Astrocyte (in vitro differentiated cells and primary cell): ENCODE data around the gene NYNRIN. TPM values are rescaled to one million over a fixed set of nuclear protein-coding genes. Genes with fewer than 3 reads are reported as not detected.

Experiments used
- DNase-seq: peaks from one replicate; pipeline ENCODE4 v3.0.0-alpha.2; 2010; ENCODE audit warnings: low read depth
- FAIRE-seq: peaks from 2 replicates; lab custom pipeline; 2011; peaks lifted over from hg19 to GRCh38; lab: Jason Lieb, UNC
- H2AFZ ChIP-seq: 2 replicates; pipeline ENCODE4 v1.6.0; 2012; ENCODE audit warnings: low read depth, low read length, inconsistent platforms
- H3K27ac ChIP-seq: 2 replicates; pipeline ENCODE4 v1.5.1; 2011; ENCODE audit warnings: low read depth, low read length, inconsistent platforms
- H3K27me3 ChIP-seq: 2 replicates; pipeline ENCODE4 v1.6.0; 2011; ENCODE audit warnings: low read length, inconsistent platforms; ENCODE audit not compliant: insufficient read depth
- H3K36me3 ChIP-seq: 2 replicates; pipeline ENCODE4 v1.5.1; 2011; ENCODE audit warnings: low read length, inconsistent platforms; ENCODE audit not compliant: insufficient read depth
- H3K4me1 ChIP-seq: 2 replicates; pipeline ENCODE4 v1.5.1; 2011; ENCODE audit warnings: low read length, inconsistent platforms; ENCODE audit not compliant: insufficient read depth
- H3K4me2 ChIP-seq: 2 replicates; pipeline ENCODE4 v1.6.0; 2012; ENCODE audit warnings: low read length, inconsistent platforms
- H3K4me3 ChIP-seq: 2 replicates; pipeline ENCODE4 v1.5.1; 2011; ENCODE audit warnings: low read depth, mild to moderate bottlenecking, low read length, inconsistent platforms; ENCODE audit not compliant: insufficient read depth
- H3K79me2 ChIP-seq: 2 replicates; pipeline ENCODE4 v1.6.0; 2012; ENCODE audit warnings: mild to moderate bottlenecking, low read length, inconsistent platforms; ENCODE audit not compliant: insufficient read depth
- H3K9ac ChIP-seq: 2 replicates; pipeline ENCODE4 v1.6.0; 2012; ENCODE audit warnings: mild to moderate bottlenecking, low read length, inconsistent platforms
- H3K9me3 ChIP-seq: 2 replicates; pipeline ENCODE4 v1.5.1; 2012; ENCODE audit warnings: low read depth, mild to moderate bottlenecking, low read length, inconsistent platforms; ENCODE audit not compliant: insufficient read depth
- H4K20me1 ChIP-seq: 2 replicates; pipeline ENCODE4 v1.6.0; 2012; ENCODE audit warnings: low read length, inconsistent platforms; ENCODE audit not compliant: insufficient read depth
- H3K27ac Mint-ChIP-seq: one replicate; pipeline ENCODE4 v1.8.0; 2021; ENCODE audit warnings: mild to moderate bottlenecking, mixed read lengths; ENCODE audit not compliant: unreplicated experiment
- H3K27me3 Mint-ChIP-seq: one replicate; pipeline ENCODE4 v1.8.0; 2021; ENCODE audit warnings: low read depth, mixed read lengths; ENCODE audit not compliant: unreplicated experiment
- H3K36me3 Mint-ChIP-seq: one replicate; pipeline ENCODE4 v1.8.0; 2021; ENCODE audit warnings: low read depth, mixed read lengths; ENCODE audit not compliant: unreplicated experiment
- H3K4me1 Mint-ChIP-seq: one replicate; pipeline ENCODE4 v1.8.0; 2021; ENCODE audit warnings: low read depth, mixed read lengths; ENCODE audit not compliant: unreplicated experiment
- H3K4me3 Mint-ChIP-seq: one replicate; pipeline ENCODE4 v1.8.0; 2021; ENCODE audit warnings: mild to moderate bottlenecking, moderate library complexity, mixed read lengths; ENCODE audit not compliant: unreplicated experiment
- H3K9me3 Mint-ChIP-seq: one replicate; pipeline ENCODE4 v1.8.0; 2021; ENCODE audit warnings: mild to moderate bottlenecking, mixed read lengths; ENCODE audit not compliant: unreplicated experiment
- EZH2 ChIP-seq: IDR thresholded peaks from 2 replicates; pipeline ENCODE4 v1.6.1; 2012; ENCODE audit warnings: mild to moderate bottlenecking, low read length, inconsistent platforms; ENCODE audit not compliant: insufficient read depth
- total RNA-seq: library from RNA; stranded (reverse); gene quantifications from 2 replicates; pipeline ENCODE4 v1.2.1, GENCODE V29; 2021
- TF ChIP-seq, protein P1 (sequence below): IDR thresholded peaks from 2 replicates; pipeline ENCODE4 v1.5.1; 2011; ENCODE audit warnings: low read depth, mild to moderate bottlenecking, inconsistent platforms, low read length, moderate library complexity; ENCODE audit not compliant: insufficient read depth

Gene NYNRIN
- total RNA-seq, 1 donor from 2014 or later = 25.4 TPM

DNA sequence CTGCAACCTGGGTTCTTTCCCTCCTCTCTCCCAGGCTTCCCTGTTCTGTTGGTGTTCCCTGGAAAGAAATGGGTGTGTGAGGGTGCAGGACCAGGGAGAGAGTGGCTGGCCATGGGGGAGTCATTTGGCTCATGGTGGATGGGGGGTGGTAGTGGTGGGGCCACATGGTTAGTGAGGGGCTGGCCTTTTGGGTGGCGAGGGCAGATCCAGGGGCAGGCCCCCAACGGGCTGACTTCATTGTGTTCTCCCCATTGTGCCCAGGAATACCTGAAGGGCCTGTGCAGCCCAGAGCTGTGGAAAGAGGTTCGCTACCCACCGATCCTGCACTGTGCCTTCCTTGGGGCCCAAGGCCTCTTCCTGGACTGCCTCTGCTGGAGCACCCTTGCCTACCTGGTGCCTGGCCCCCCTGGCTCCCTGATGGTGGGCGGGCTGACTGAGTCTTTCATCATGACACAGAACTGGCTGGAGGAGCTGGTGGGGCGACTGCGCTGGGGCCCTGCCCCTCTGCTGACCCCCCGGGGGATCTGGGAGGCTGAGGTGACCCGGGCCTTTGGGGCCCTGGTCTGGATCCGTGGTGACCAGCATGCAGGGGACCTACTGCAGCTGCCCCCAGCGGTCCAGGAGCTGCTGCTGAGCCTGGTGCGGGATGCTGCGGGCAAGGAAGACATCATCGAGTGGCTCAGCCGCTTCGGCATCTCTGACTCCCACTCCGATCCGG, 9.0 kb downstream of the NYNRIN start:
- H3K27me3 ChIP-seq = peaks cover 3% of the 10 kb centered on the region
- no peak overlapping the region for H3K9ac ChIP-seq
- no peak overlapping the region for H2AFZ ChIP-seq
- H3K4me2 ChIP-seq = no peak overlapping the region
- no peaks in the 10 kb centered on the region for H3K79me2 ChIP-seq
- H4K20me1 ChIP-seq = no peaks in the 10 kb centered on the region
- no peaks in the 10 kb centered on the region for H3K36me3 ChIP-seq
- Mint-ChIP-seq H3K36me3 (peaks cover 26% of the 10 kb centered on the region), H3K4me3 (no peak overlapping the region), H3K27ac (no peak overlapping the region), H3K27me3 (peaks cover 2% of the 10 kb centered on the region), H3K9me3 (no peaks in the 10 kb centered on the region), H3K4me1 (peaks cover 17% of the 10 kb centered on the region)
- DNase-seq (no peak), FAIRE-seq (no peak)
- H3K4me1 ChIP-seq = peaks cover 4% of the 10 kb centered on the region
- H3K9me3 ChIP-seq = no peaks in the 10 kb centered on the region
- TF ChIP-seq, protein P1, sequence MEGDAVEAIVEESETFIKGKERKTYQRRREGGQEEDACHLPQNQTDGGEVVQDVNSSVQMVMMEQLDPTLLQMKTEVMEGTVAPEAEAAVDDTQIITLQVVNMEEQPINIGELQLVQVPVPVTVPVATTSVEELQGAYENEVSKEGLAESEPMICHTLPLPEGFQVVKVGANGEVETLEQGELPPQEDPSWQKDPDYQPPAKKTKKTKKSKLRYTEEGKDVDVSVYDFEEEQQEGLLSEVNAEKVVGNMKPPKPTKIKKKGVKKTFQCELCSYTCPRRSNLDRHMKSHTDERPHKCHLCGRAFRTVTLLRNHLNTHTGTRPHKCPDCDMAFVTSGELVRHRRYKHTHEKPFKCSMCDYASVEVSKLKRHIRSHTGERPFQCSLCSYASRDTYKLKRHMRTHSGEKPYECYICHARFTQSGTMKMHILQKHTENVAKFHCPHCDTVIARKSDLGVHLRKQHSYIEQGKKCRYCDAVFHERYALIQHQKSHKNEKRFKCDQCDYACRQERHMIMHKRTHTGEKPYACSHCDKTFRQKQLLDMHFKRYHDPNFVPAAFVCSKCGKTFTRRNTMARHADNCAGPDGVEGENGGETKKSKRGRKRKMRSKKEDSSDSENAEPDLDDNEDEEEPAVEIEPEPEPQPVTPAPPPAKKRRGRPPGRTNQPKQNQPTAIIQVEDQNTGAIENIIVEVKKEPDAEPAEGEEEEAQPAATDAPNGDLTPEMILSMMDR = no peak
- no peak for TF ChIP-seq EZH2
- no peak overlapping the region for H3K27ac ChIP-seq
- H3K4me3 ChIP-seq = no peak overlapping the region

DNA sequence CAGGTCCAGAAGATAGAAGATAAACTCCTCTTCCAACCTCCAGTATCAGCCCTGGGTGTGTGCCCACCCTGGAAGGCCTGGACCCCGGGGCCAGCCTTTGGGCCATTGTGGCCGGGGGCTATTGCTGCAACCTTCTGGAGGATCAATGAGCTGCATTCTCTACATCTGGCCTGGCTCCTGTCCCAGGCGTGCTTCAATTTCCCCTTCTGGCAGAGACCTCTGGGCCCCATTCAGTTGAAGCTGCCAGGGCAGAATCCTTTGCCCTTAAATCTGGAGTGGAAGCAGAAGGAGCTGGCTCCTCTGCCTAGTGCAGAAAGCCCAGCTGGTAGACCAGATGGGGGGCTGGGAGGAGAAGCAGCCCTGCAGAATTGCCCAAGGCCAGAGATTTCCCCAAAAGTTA, 10.0 kb downstream of the NYNRIN start:
- H3K9ac ChIP-seq = no peak overlapping the region
- Mint-ChIP-seq H3K27me3 (peaks cover 2% of the 10 kb centered on the region), H3K36me3 (peaks cover 27% of the 10 kb centered on the region), H3K27ac (no peak overlapping the region), H3K9me3 (no peaks in the 10 kb centered on the region), H3K4me1 (peaks cover 7% of the 10 kb centered on the region), H3K4me3 (no peak overlapping the region)
- H4K20me1 ChIP-seq = no peaks in the 10 kb centered on the region
- no peaks in the 10 kb centered on the region for H3K36me3 ChIP-seq
- H2AFZ ChIP-seq = no peak overlapping the region
- DNase-seq (no peak), FAIRE-seq (no peak)
- no peaks in the 10 kb centered on the region for H3K4me1 ChIP-seq
- H3K27ac ChIP-seq = no peak overlapping the region
- H3K79me2 ChIP-seq = no peaks in the 10 kb centered on the region
- no peaks in the 10 kb centered on the region for H3K9me3 ChIP-seq
- TF ChIP-seq, protein P1 = no peak
- TF ChIP-seq EZH2 = no peak
- no peak overlapping the region for H3K4me2 ChIP-seq
- no peak overlapping the region for H3K4me3 ChIP-seq
- H3K27me3 ChIP-seq = peaks cover 3% of the 10 kb centered on the region

DNA sequence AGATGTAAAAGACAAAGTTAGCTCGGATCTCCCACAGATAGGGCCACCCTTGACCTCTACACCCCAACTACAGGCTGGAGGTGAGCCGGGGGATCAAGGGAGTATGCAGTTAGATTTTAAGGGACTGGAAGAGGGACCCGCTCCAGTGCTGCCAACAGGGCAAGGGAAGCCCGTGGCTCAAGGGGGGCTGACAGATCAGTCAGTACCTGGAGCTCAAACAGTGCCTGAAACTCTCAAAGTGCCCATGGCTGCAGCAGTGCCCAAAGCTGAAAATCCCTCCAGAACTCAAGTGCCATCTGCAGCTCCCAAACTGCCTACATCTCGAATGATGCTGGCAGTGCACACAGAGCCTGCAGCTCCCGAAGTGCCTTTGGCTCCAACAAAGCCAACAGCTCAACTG, 10.4 kb downstream of the NYNRIN start:
- peaks cover 2% of the 10 kb centered on the region for H3K27me3 Mint-ChIP-seq

More for the DNA sequence above, 10.4 kb downstream of the NYNRIN start:
- H3K36me3 ChIP-seq = no peaks in the 10 kb centered on the region
- H2AFZ ChIP-seq = no peak overlapping the region
- Mint-ChIP-seq H3K27ac (no peak overlapping the region), H3K4me3 (no peak overlapping the region), H3K4me1 (peaks cover 3% of the 10 kb centered on the region), H3K36me3 (peaks cover 30% of the 10 kb centered on the region), H3K9me3 (no peaks in the 10 kb centered on the region)
- no peak overlapping the region for H3K9ac ChIP-seq
- H4K20me1 ChIP-seq = no peaks in the 10 kb centered on the region
- FAIRE-seq (no peak), DNase-seq (no peak)
- H3K4me2 ChIP-seq = no peak overlapping the region
- TF ChIP-seq, protein P1 = no peak
- no peak for TF ChIP-seq EZH2
- no peak overlapping the region for H3K4me3 ChIP-seq
- no peak overlapping the region for H3K27ac ChIP-seq
- H3K79me2 ChIP-seq = no peaks in the 10 kb centered on the region
- H3K9me3 ChIP-seq = no peaks in the 10 kb centered on the region
- no peaks in the 10 kb centered on the region for H3K4me1 ChIP-seq
- peaks cover 3% of the 10 kb centered on the region for H3K27me3 ChIP-seq
